ENCODE results near the gene CKS2. TPM values are rescaled to one million over a fixed set of nuclear protein-coding genes. Genes with fewer than 3 reads are reported as not detected.
A peak's percentile ranks its signal among the peaks of the same experiment; 100 is the strongest.

Gene CKS2
- total and polyA plus RNA-seq, 2 experiments from 2014 or later, result 512 to 1,783 TPM

GRCh38 chr9:89315482-89315881 lies 4.5 kb downstream of the CKS2 start:
- Mint-ChIP-seq H3K36me3 (ENCODE audit: low read depth) (peaks cover 73% of the 10 kb centered on the region), H3K9me3 (peaks cover 5% of the 10 kb centered on the region; the same call in 1 of the 3 replicates), H3K27ac (no peak overlapping the region), H3K27me3 (ENCODE audit: insufficient read depth, low read depth, poor library complexity) (peaks cover 18% of the 10 kb centered on the region), H3K4me3 (no peak overlapping the region), H3K4me1 (peaks cover 34% of the 10 kb centered on the region)
- Histone ChIP-seq H3K27ac (ENCODE audit: low read depth) (peak overlapping the region; percentile 10), H3K4me2 (no peak overlapping the region), H3K4me1 (ENCODE audit: insufficient read depth) (peaks cover 23% of the 10 kb centered on the region; the same call in 1 of the 2 replicates), H3K4me3 (peak overlapping the region; percentile 10; the same call in 1 of the 2 replicates), H4K20me1 (replicated peaks; ENCODE audit: insufficient read depth) (peaks cover 29% of the 10 kb centered on the region), H3K9me2 (ENCODE audit: insufficient read depth) (no peaks in the 10 kb centered on the region), H3K27me3 (ENCODE audit: insufficient read depth) (no peaks in the 10 kb centered on the region), H3F3A (replicated peaks; ENCODE audit: low read depth) (peaks cover 27% of the 10 kb centered on the region), H3K79me2 (replicated peaks; ENCODE audit: insufficient read depth) (peaks cover 73% of the 10 kb centered on the region), H2AFZ (no peak overlapping the region), H3K36me3 (ENCODE audit: insufficient read depth) (peaks cover 33% of the 10 kb centered on the region)
- no peak for DNase-seq (ENCODE audit: low spot score)
- no peak for ATAC-seq
- TF ChIP-seq ETS1 (IDR thresholded peaks at IDR 0.05), result no peak
- no peak for TF ChIP-seq STAT1 (IDR thresholded peaks at IDR 0.05; ENCODE audit: unreplicated experiment)
- TF ChIP-seq ZNF114 (CRISPR knock-in tag; IDR thresholded peaks at IDR 0.05), result no peak
- no peak for TF ChIP-seq CREB1 (CRISPR knock-in tag; IDR thresholded peaks at IDR 0.05; ENCODE audit: low read depth)
- no peak for TF ChIP-seq EZH2phosphoT487 (IDR thresholded peaks at IDR 0.05; ENCODE audit: unreplicated experiment)
- TF ChIP-seq POLR2AphosphoS5 (IDR thresholded peaks at IDR 0.05; ENCODE audit: low read depth), result no peak
- no peak for TF ChIP-seq REST (IDR thresholded peaks at IDR 0.05; ENCODE audit: unreplicated experiment)
- no peak for TF ChIP-seq JUNB (IDR thresholded peaks at IDR 0.05; ENCODE audit: unreplicated experiment)
- no peak for TF ChIP-seq CTCF (conservative IDR thresholded peaks at IDR 0.05; ENCODE audit: low read depth in 2 of 2)
- no peak for TF ChIP-seq EZH2 (IDR thresholded peaks at IDR 0.05; ENCODE audit: low read depth, unreplicated experiment)
- no peak for TF ChIP-seq NANOG (IDR thresholded peaks at IDR 0.05; ENCODE audit: borderline replicate concordance)
- no peak for TF ChIP-seq ZNF462 (CRISPR knock-in tag; IDR thresholded peaks at IDR 0.05)
- TF ChIP-seq ZNF331 (CRISPR knock-in tag; IDR thresholded peaks at IDR 0.05; ENCODE audit: low read depth), result no peak
